Osteoblast (primary cell): Measurements from ENCODE around the gene TRMT1. TPM values are rescaled to one million over a fixed set of nuclear protein-coding genes. Genes with fewer than 3 reads are reported as not detected.
A peak's percentile ranks its signal among the peaks of the same experiment; 100 is the strongest.

Source experiments
- DNase-seq: peaks from one replicate; pipeline ENCODE4 v3.0.0; 2011; ENCODE audit warnings: low spot score, mixed read lengths; ENCODE audit not compliant: insufficient read length; ENCODE audit errors: missing footprints
- H2AFZ ChIP-seq: 2 replicates; pipeline ENCODE4 v1.6.0; 2011; ENCODE audit warnings: mild to moderate bottlenecking, low read length
- H3K27ac ChIP-seq: 2 replicates; pipeline ENCODE4 v1.5.1; 2011; ENCODE audit warnings: mild to moderate bottlenecking, low read depth, low read length, moderate library complexity
- H3K27me3 ChIP-seq: 2 replicates; pipeline ENCODE4 v1.6.0; 2012; ENCODE audit warnings: mild to moderate bottlenecking, control low read depth, inconsistent platforms, low read length, moderate library complexity; ENCODE audit not compliant: insufficient read depth
- H3K36me3 ChIP-seq: 2 replicates; pipeline ENCODE4 v1.5.1; 2011; ENCODE audit warnings: mild to moderate bottlenecking, low read length, control low read depth, moderate library complexity; ENCODE audit not compliant: insufficient read depth
- H3K4me1 ChIP-seq: 2 replicates; pipeline ENCODE4 v1.5.1; 2011; ENCODE audit warnings: mild to moderate bottlenecking, low read length, control low read depth, moderate library complexity; ENCODE audit not compliant: insufficient read depth
- H3K4me2 ChIP-seq: 2 replicates; pipeline ENCODE4 v1.6.0; 2011; ENCODE audit warnings: mild to moderate bottlenecking, low read length; ENCODE audit not compliant: insufficient read depth
- H3K4me3 ChIP-seq: fragments of 200-600 bp; sonication (generic); 3 replicates; pipeline ENCODE4 v1.5.1; 2012; ENCODE audit warnings: mild to moderate bottlenecking, low read length, inconsistent platforms; ENCODE audit not compliant: insufficient read depth
- H3K79me2 ChIP-seq: 2 replicates; pipeline ENCODE4 v1.6.0; 2012; ENCODE audit warnings: mild to moderate bottlenecking, low read length, control low read depth, inconsistent platforms; ENCODE audit not compliant: insufficient read depth
- H3K9me3 ChIP-seq: 2 replicates; pipeline ENCODE4 v1.5.1; 2011; ENCODE audit warnings: low read depth, low read length, control low read depth
- H4K20me1 ChIP-seq: 2 replicates; pipeline ENCODE4 v1.6.0; 2012; ENCODE audit warnings: mild to moderate bottlenecking, low read length, control low read depth; ENCODE audit not compliant: insufficient read depth
- CTCF ChIP-seq: IDR thresholded peaks from 2 replicates; pipeline ENCODE4 v1.5.1; 2011; ENCODE audit warnings: mild to moderate bottlenecking, low read depth, low read length, moderate library complexity; ENCODE audit errors: extremely low read depth
- total RNA-seq: library from RNA; depleted of rRNA; stranded (reverse); fragments of >200 nt; gene quantifications from 2 replicates; pipeline ENCODE4 v1.2.3, GENCODE V29; 2012

TRMT1 gene
- total RNA-seq, 1 donor: 29.7 TPM

- Histone ChIP-seq H3K27me3 (no peaks in the 10 kb centered on the region), H3K4me1 (peaks cover 35% of the 10 kb centered on the region), H3K4me3 (no peak overlapping the region), H3K9me3 (no peaks in the 10 kb centered on the region), H3K4me2 (peak overlapping the region; percentile 57), H4K20me1 (peaks cover 67% of the 10 kb centered on the region), H3K36me3 (peaks cover 28% of the 10 kb centered on the region), H3K27ac (peak overlapping the region; percentile 77), H3K79me2 (peaks cover 91% of the 10 kb centered on the region), H2AFZ (no peak overlapping the region)
- no peak for TF ChIP-seq CTCF
- peak; percentile 97 for DNase-seq
Measured at GRCh38 chr19:13132471-13133180, 16.1 kb upstream of the TRMT1 start.

- TF ChIP-seq CTCF: no peak
- H3K4me3 ChIP-seq: no peak overlapping the region
- no peak for DNase-seq
- H3K4me1 ChIP-seq: peaks cover 42% of the 10 kb centered on the region
- H2AFZ ChIP-seq: no peak overlapping the region
- peaks cover 78% of the 10 kb centered on the region for H4K20me1 ChIP-seq
- H3K27me3 ChIP-seq: no peaks in the 10 kb centered on the region
- H3K27ac ChIP-seq: peak overlapping the region; percentile 77
- peaks cover 92% of the 10 kb centered on the region for H3K79me2 ChIP-seq
- peaks cover 22% of the 10 kb centered on the region for H3K36me3 ChIP-seq
- H3K4me2 ChIP-seq: no peak overlapping the region
- no peaks in the 10 kb centered on the region for H3K9me3 ChIP-seq
Measured at GRCh38 chr19:13130886-13131490, 14.4 kb upstream of the TRMT1 start.

- peak; percentile 52 for DNase-seq
- Histone ChIP-seq H3K4me1 (peaks cover 38% of the 10 kb centered on the region), H3K79me2 (peaks cover 92% of the 10 kb centered on the region), H3K36me3 (peaks cover 22% of the 10 kb centered on the region), H3K27me3 (no peaks in the 10 kb centered on the region), H2AFZ (no peak overlapping the region), H3K4me3 (no peak overlapping the region), H4K20me1 (peaks cover 70% of the 10 kb centered on the region), H3K27ac (no peak overlapping the region), H3K4me2 (no peak overlapping the region), H3K9me3 (no peaks in the 10 kb centered on the region)
- no peak for TF ChIP-seq CTCF
Measured at GRCh38 chr19:13129384-13129783, 12.8 kb upstream of the TRMT1 start.

- peaks cover 17% of the 10 kb centered on the region for H3K36me3 ChIP-seq
- no peak overlapping the region for H3K4me2 ChIP-seq
- no peak for TF ChIP-seq CTCF
- H3K9me3 ChIP-seq: no peaks in the 10 kb centered on the region
- no peak overlapping the region for H3K4me3 ChIP-seq
- peaks cover 92% of the 10 kb centered on the region for H3K79me2 ChIP-seq
- DNase-seq: peak; percentile 46
- H3K27ac ChIP-seq: peak overlapping the region; percentile 43
- H4K20me1 ChIP-seq: peaks cover 65% of the 10 kb centered on the region
- no peak overlapping the region for H2AFZ ChIP-seq
- peaks cover 30% of the 10 kb centered on the region for H3K4me1 ChIP-seq
- H3K27me3 ChIP-seq: no peaks in the 10 kb centered on the region
Measured at GRCh38 chr19:13128583-13128982, 12.0 kb upstream of the TRMT1 start.
